ENCODE data around the gene UGT1A8.

Gene UGT1A8

GRCh38 chr2:233813236-233814055 is 196.0 kb downstream of the UGT1A8 start:
- Histone ChIP-seq H3K4me3 (ENCODE audit: low read depth in 1 of 5, low read length in 5 of 5) (no peak overlapping the region), H3K27me3 (ENCODE audit: control insufficient read depth in 5 of 5, insufficient read depth in 4 of 5, low read length in 5 of 5) (peaks cover 0 to 9% (median 0%) of the 10 kb centered on the region in 5 donors), H3K9me3 (ENCODE audit: control insufficient read depth in 5 of 5, low read length in 5 of 5) (peaks cover 0 to 3% (median 0%) of the 10 kb centered on the region in 5 donors), H3K27ac (ENCODE audit: low read depth, low read length) (no peak overlapping the region), H3K36me3 (ENCODE audit: control insufficient read depth in 5 of 5, insufficient read depth in 5 of 5, low read length in 5 of 5) (no peaks in the 10 kb centered on the region), H3K4me1 (ENCODE audit: control insufficient read depth in 5 of 5, insufficient read depth in 5 of 5, low read length in 5 of 5) (peaks cover 0 to 22% (median 17%) of the 10 kb centered on the region in 5 donors), H3K9ac (ENCODE audit: low read length in 5 of 5) (no peak overlapping the region)

- Histone ChIP-seq H3K4me1 (ENCODE audit: control insufficient read depth in 5 of 5, insufficient read depth in 5 of 5, low read length in 5 of 5) (peaks cover 0 to 22% (median 17%) of the 10 kb centered on the region in 5 donors), H3K9ac (ENCODE audit: low read length in 5 of 5) (no peak overlapping the region), H3K27ac (ENCODE audit: low read depth, low read length) (no peak overlapping the region), H3K4me3 (ENCODE audit: low read depth in 1 of 5, low read length in 5 of 5) (no peak overlapping the region), H3K36me3 (ENCODE audit: control insufficient read depth in 5 of 5, insufficient read depth in 5 of 5, low read length in 5 of 5) (no peaks in the 10 kb centered on the region), H3K27me3 (ENCODE audit: control insufficient read depth in 5 of 5, insufficient read depth in 4 of 5, low read length in 5 of 5) (peaks cover 0 to 2% (median 0%) of the 10 kb centered on the region in 5 donors), H3K9me3 (ENCODE audit: control insufficient read depth in 5 of 5, low read length in 5 of 5) (peaks cover 0 to 3% (median 0%) of the 10 kb centered on the region in 5 donors)
Observed at GRCh38 chr2:233814056-233814835, 196.8 kb downstream of the UGT1A8 start.

GRCh38 chr2:233815861-233816260 is 198.4 kb downstream of the UGT1A8 start:
- Histone ChIP-seq H3K9me3 (ENCODE audit: control insufficient read depth in 5 of 5, low read length in 5 of 5) (peaks cover 0 to 3% (median 0%) of the 10 kb centered on the region in 5 donors), H3K9ac (ENCODE audit: low read length in 5 of 5) (no peak overlapping the region), H3K36me3 (ENCODE audit: control insufficient read depth in 5 of 5, insufficient read depth in 5 of 5, low read length in 5 of 5) (no peaks in the 10 kb centered on the region), H3K27me3 (ENCODE audit: control insufficient read depth in 5 of 5, insufficient read depth in 4 of 5, low read length in 5 of 5) (peaks cover 0 to 2% (median 0%) of the 10 kb centered on the region in 5 donors), H3K27ac (ENCODE audit: low read depth, low read length) (no peak overlapping the region), H3K4me3 (ENCODE audit: low read depth in 1 of 5, low read length in 5 of 5) (no peak overlapping the region), H3K4me1 (ENCODE audit: control insufficient read depth in 5 of 5, insufficient read depth in 5 of 5, low read length in 5 of 5) (peaks cover 0 to 28% (median 17%) of the 10 kb centered on the region in 5 donors)

- Histone ChIP-seq H3K27me3 (ENCODE audit: control insufficient read depth in 5 of 5, insufficient read depth in 4 of 5, low read length in 5 of 5) (peaks cover 0 to 2% (median 0%) of the 10 kb centered on the region in 5 donors), H3K4me1 (ENCODE audit: control insufficient read depth in 5 of 5, insufficient read depth in 5 of 5, low read length in 5 of 5) (peaks cover 0 to 28% (median 17%) of the 10 kb centered on the region in 5 donors)
Observed at GRCh38 chr2:233816334-233816733, 198.9 kb downstream of the UGT1A8 start.

GRCh38 chr2:233816771-233817170 is 199.3 kb downstream of the UGT1A8 start:
- Histone ChIP-seq H3K9ac (ENCODE audit: low read length in 5 of 5) (no peak overlapping the region), H3K27ac (ENCODE audit: low read depth, low read length) (no peak overlapping the region), H3K9me3 (ENCODE audit: control insufficient read depth in 5 of 5, low read length in 5 of 5) (peaks cover 0 to 3% (median 0%) of the 10 kb centered on the region in 5 donors), H3K4me1 (ENCODE audit: control insufficient read depth in 5 of 5, insufficient read depth in 5 of 5, low read length in 5 of 5) (peaks cover 0 to 28% (median 17%) of the 10 kb centered on the region in 5 donors), H3K36me3 (ENCODE audit: control insufficient read depth in 5 of 5, insufficient read depth in 5 of 5, low read length in 5 of 5) (no peaks in the 10 kb centered on the region), H3K4me3 (ENCODE audit: low read depth in 1 of 5, low read length in 5 of 5) (no peak overlapping the region), H3K27me3 (ENCODE audit: control insufficient read depth in 5 of 5, insufficient read depth in 4 of 5, low read length in 5 of 5) (peaks cover 0 to under 1% (median 0%) of the 10 kb centered on the region in 5 donors)

More at GRCh38 chr2:233816334-233816733, 198.9 kb downstream of the UGT1A8 start:
- Histone ChIP-seq H3K9ac (ENCODE audit: low read length in 5 of 5) (no peak overlapping the region), H3K4me3 (ENCODE audit: low read depth in 1 of 5, low read length in 5 of 5) (no peak overlapping the region), H3K9me3 (ENCODE audit: control insufficient read depth in 5 of 5, low read length in 5 of 5) (peaks cover 0 to 3% (median 0%) of the 10 kb centered on the region in 5 donors), H3K27ac (ENCODE audit: low read depth, low read length) (no peak overlapping the region), H3K36me3 (ENCODE audit: control insufficient read depth in 5 of 5, insufficient read depth in 5 of 5, low read length in 5 of 5) (no peaks in the 10 kb centered on the region)

GRCh38 chr2:233817361-233817911 is 200.0 kb downstream of the UGT1A8 start:
- Histone ChIP-seq H3K9me3 (ENCODE audit: control insufficient read depth in 5 of 5, low read length in 5 of 5) (peaks cover 0 to 3% (median 0%) of the 10 kb centered on the region in 5 donors), H3K27me3 (ENCODE audit: control insufficient read depth in 5 of 5, insufficient read depth in 4 of 5, low read length in 5 of 5) (no peaks in the 10 kb centered on the region), H3K4me1 (ENCODE audit: control insufficient read depth in 5 of 5, insufficient read depth in 5 of 5, low read length in 5 of 5) (peaks cover 0 to 28% (median 17%) of the 10 kb centered on the region in 5 donors), H3K27ac (ENCODE audit: low read depth, low read length) (no peak overlapping the region), H3K9ac (ENCODE audit: low read length in 5 of 5) (no peak overlapping the region), H3K36me3 (ENCODE audit: control insufficient read depth in 5 of 5, insufficient read depth in 5 of 5, low read length in 5 of 5) (no peaks in the 10 kb centered on the region), H3K4me3 (ENCODE audit: low read depth in 1 of 5, low read length in 5 of 5) (no peak overlapping the region)

- peaks cover 0 to 3% (median 0%) of the 10 kb centered on the region in 5 donors for H3K9me3 ChIP-seq (ENCODE audit: control insufficient read depth in 5 of 5, low read length in 5 of 5)
- no peaks in the 10 kb centered on the region for H3K27me3 ChIP-seq (ENCODE audit: control insufficient read depth in 5 of 5, insufficient read depth in 4 of 5, low read length in 5 of 5)
- H3K9ac ChIP-seq (ENCODE audit: low read length in 5 of 5) = no peak overlapping the region
- no peaks in the 10 kb centered on the region for H3K36me3 ChIP-seq (ENCODE audit: control insufficient read depth in 5 of 5, insufficient read depth in 5 of 5, low read length in 5 of 5)
- no peak overlapping the region for H3K4me3 ChIP-seq (ENCODE audit: low read depth in 1 of 5, low read length in 5 of 5)
- H3K27ac ChIP-seq (ENCODE audit: low read depth, low read length) = no peak overlapping the region
- peaks cover 0 to 28% (median 17%) of the 10 kb centered on the region in 5 donors for H3K4me1 ChIP-seq (ENCODE audit: control insufficient read depth in 5 of 5, insufficient read depth in 5 of 5, low read length in 5 of 5)
Observed at GRCh38 chr2:233817995-233818638, 200.7 kb downstream of the UGT1A8 start.

GRCh38 chr2:233818639-233819621 is 201.5 kb downstream of the UGT1A8 start:
- H3K4me1 ChIP-seq (ENCODE audit: control insufficient read depth in 5 of 5, insufficient read depth in 5 of 5, low read length in 5 of 5) = peaks cover 0 to 35% (median 17%) of the 10 kb centered on the region in 5 donors
- H3K27ac ChIP-seq (ENCODE audit: low read depth, low read length) = no peak overlapping the region
- H3K4me3 ChIP-seq (ENCODE audit: low read depth in 1 of 5, low read length in 5 of 5) = no peak overlapping the region
- H3K36me3 ChIP-seq (ENCODE audit: control insufficient read depth in 5 of 5, insufficient read depth in 5 of 5, low read length in 5 of 5) = no peaks in the 10 kb centered on the region
- H3K9ac ChIP-seq (ENCODE audit: low read length in 5 of 5) = no peak overlapping the region
- no peaks in the 10 kb centered on the region for H3K27me3 ChIP-seq (ENCODE audit: control insufficient read depth in 5 of 5, insufficient read depth in 4 of 5, low read length in 5 of 5)
- peaks cover 0 to 3% (median 0%) of the 10 kb centered on the region in 5 donors for H3K9me3 ChIP-seq (ENCODE audit: control insufficient read depth in 5 of 5, low read length in 5 of 5)
